GM21447 (cell line): ENCODE measurements around the gene HSPA1L.

ENCODE experiments used
- ATAC-seq: cut with Tn5 transposase; IDR thresholded peaks from one replicate; pipeline ENCODE4 v1.9.1; 2021; ENCODE audit not compliant: unreplicated experiment

Gene HSPA1L

GRCh38 chr6:31784098-31784925 lies 30.8 kb downstream of the HSPA1L start:
- no peak for ATAC-seq

GRCh38 chr6:31782126-31782855 lies 32.8 kb downstream of the HSPA1L start:
- ATAC-seq: no peak

GRCh38 chr6:31781244-31782125 lies 33.6 kb downstream of the HSPA1L start:
- no peak for ATAC-seq

- no peak for ATAC-seq
Observed at GRCh38 chr6:31780507-31781243, 34.4 kb downstream of the HSPA1L start.

- no peak for ATAC-seq
Observed at GRCh38 chr6:31779908-31780307, 35.2 kb downstream of the HSPA1L start.

- ATAC-seq: no peak
Observed at GRCh38 chr6:31778999-31779885, 35.8 kb downstream of the HSPA1L start.

- ATAC-seq: no peak
Observed at GRCh38 chr6:31778193-31778592, 36.9 kb downstream of the HSPA1L start.

- ATAC-seq: no peak
Observed at GRCh38 chr6:31777667-31778050, 37.4 kb downstream of the HSPA1L start.

- peak; percentile 82 for ATAC-seq
Observed at GRCh38 chr6:31776989-31777666, 38.0 kb downstream of the HSPA1L start, which contains the start of gene VWA7. Gene VWA7, minus strand, starts transcription at chr6:31777328. Its CDS starts 549 bp downstream, at chr6:31776779.

GRCh38 chr6:31776485-31776988 lies 38.5 kb downstream of the HSPA1L start:
- no peak for ATAC-seq

GRCh38 chr6:31775633-31776484 lies 39.2 kb downstream of the HSPA1L start:
- no peak for ATAC-seq

GRCh38 chr6:31775184-31775583 lies 39.9 kb downstream of the HSPA1L start:
- ATAC-seq: no peak

GRCh38 chr6:31771992-31772358 lies 43.1 kb downstream of the HSPA1L start:
- ATAC-seq: no peak

- ATAC-seq: no peak
Observed at GRCh38 chr6:31770860-31771259, 44.2 kb downstream of the HSPA1L start.

GRCh38 chr6:31769684-31770371 lies 45.3 kb downstream of the HSPA1L start:
- ATAC-seq: no peak

- ATAC-seq: no peak
Observed at GRCh38 chr6:31768363-31769257, 46.5 kb downstream of the HSPA1L start.
